ENCODE data around the gene PDCD7.

GRCh38 chr15:65081758-65082157 lies 51.9 kb downstream of the PDCD7 start:
- TF ChIP-seq, protein P1, sequence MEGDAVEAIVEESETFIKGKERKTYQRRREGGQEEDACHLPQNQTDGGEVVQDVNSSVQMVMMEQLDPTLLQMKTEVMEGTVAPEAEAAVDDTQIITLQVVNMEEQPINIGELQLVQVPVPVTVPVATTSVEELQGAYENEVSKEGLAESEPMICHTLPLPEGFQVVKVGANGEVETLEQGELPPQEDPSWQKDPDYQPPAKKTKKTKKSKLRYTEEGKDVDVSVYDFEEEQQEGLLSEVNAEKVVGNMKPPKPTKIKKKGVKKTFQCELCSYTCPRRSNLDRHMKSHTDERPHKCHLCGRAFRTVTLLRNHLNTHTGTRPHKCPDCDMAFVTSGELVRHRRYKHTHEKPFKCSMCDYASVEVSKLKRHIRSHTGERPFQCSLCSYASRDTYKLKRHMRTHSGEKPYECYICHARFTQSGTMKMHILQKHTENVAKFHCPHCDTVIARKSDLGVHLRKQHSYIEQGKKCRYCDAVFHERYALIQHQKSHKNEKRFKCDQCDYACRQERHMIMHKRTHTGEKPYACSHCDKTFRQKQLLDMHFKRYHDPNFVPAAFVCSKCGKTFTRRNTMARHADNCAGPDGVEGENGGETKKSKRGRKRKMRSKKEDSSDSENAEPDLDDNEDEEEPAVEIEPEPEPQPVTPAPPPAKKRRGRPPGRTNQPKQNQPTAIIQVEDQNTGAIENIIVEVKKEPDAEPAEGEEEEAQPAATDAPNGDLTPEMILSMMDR (conservative IDR thresholded peaks at IDR 0.05; ENCODE audit: low read length), result no peak
- TF ChIP-seq EZH2phosphoT487 (IDR thresholded peaks at IDR 0.05; ENCODE audit: borderline replicate concordance), result no peak

Data from Loucy (cell line).